PC-3 (cell line): ENCODE measurements around the gene PCNX2.

ENCODE experiments used
- EZH2 ChIP-seq: fragments of 300-600 bp; sonication (generic); IDR thresholded peaks from one replicate; pipeline ENCODE4 v1.6.1; 2017; ENCODE audit warnings: antibody characterized with exemption, mild to moderate bottlenecking, low read length; ENCODE audit not compliant: unreplicated experiment
- EZH2phosphoT487 ChIP-seq: fragments of 300-600 bp; sonication (generic); IDR thresholded peaks from 2 replicates; pipeline ENCODE4 v1.6.1; 2018; ENCODE audit warnings: mild to moderate bottlenecking, antibody characterized with exemption, low read length, borderline replicate concordance
- TF ChIP-seq, protein P1 (sequence below): fragments of 300-600 bp; sonication (generic); conservative IDR thresholded peaks from 2 replicates; pipeline ENCODE4 v1.5.1; 2017; ENCODE audit warnings: antibody characterized with exemption, low read depth, mild to moderate bottlenecking, low read length

- TF ChIP-seq, protein P1, sequence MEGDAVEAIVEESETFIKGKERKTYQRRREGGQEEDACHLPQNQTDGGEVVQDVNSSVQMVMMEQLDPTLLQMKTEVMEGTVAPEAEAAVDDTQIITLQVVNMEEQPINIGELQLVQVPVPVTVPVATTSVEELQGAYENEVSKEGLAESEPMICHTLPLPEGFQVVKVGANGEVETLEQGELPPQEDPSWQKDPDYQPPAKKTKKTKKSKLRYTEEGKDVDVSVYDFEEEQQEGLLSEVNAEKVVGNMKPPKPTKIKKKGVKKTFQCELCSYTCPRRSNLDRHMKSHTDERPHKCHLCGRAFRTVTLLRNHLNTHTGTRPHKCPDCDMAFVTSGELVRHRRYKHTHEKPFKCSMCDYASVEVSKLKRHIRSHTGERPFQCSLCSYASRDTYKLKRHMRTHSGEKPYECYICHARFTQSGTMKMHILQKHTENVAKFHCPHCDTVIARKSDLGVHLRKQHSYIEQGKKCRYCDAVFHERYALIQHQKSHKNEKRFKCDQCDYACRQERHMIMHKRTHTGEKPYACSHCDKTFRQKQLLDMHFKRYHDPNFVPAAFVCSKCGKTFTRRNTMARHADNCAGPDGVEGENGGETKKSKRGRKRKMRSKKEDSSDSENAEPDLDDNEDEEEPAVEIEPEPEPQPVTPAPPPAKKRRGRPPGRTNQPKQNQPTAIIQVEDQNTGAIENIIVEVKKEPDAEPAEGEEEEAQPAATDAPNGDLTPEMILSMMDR, result no peak
- TF ChIP-seq EZH2, result no peak
- TF ChIP-seq EZH2phosphoT487, result no peak
Measured at GRCh38 chr1:232987046-232987773, 308.3 kb downstream of the PCNX2 start.
